HepG2 (cell line): Measurements from ENCODE around the gene FAM229A. TPM values are rescaled to one million over a fixed set of nuclear protein-coding genes. Genes with fewer than 3 reads are reported as not detected.
A peak's percentile ranks its signal among the peaks of the same experiment; 100 is the strongest.

ENCODE experiments used
- ATAC-seq: fragments of 200-7000 bp; cut with Tn5 transposase; 3 replicates; pipeline ENCODE4 v1.9.1; 2020; ENCODE audit warnings: mild to moderate bottlenecking, moderate library complexity
- BruUV-seq: library from RNA; stranded (reverse); fragments of 400-500 nt; replicated peaks from 2 replicates; lab custom pipeline; 2021; lab: Mats Ljungman, UMichigan
- CTCF ChIA-PET: fragments of 300-600 bp; formaldehyde crosslinking; extraction: SDS; loops from one replicate; lab custom pipeline; 2021; ENCODE audit warnings: low total read pairs, inconsistent platforms, low intra/inter-chr PET ratio; lab: Yijun Ruan, JAX
- POLR2A ChIA-PET: fragments of 350-600 bp; sonication (Branson Sonifier 250); formaldehyde crosslinking; loops from one replicate; lab custom pipeline; 2020; ENCODE audit warnings: antibody characterized with exemption, inconsistent platforms; lab: Yijun Ruan, JAX
- DNase-seq: peaks from one replicate; pipeline ENCODE4 v3.0.0-alpha.2; 2015; ENCODE audit warnings: low spot score
- FAIRE-seq: peaks from 3 replicates; lab custom pipeline; 2011; peaks lifted over from hg19 to GRCh38; lab: Jason Lieb, UNC
- H2AFZ ChIP-seq: one replicate; pipeline ENCODE4 v1.6.1; 2011; ENCODE audit warnings: low read length, inconsistent platforms
- H3K27ac ChIP-seq: fragments of 300-600 bp; 3 replicates; pipeline ENCODE4 v1.8.0; 2011; ENCODE audit warnings: mixed run types, mild to moderate bottlenecking, mixed read lengths, low read length, inconsistent platforms; ENCODE audit not compliant: insufficient read depth; ENCODE audit errors: extremely low read length
- H3K27me3 ChIP-seq, 2 experiments: fragments of 200-600 bp in 1 of 2; 2 replicates in 1 of 2; 3 replicates in 1 of 2; pipeline versions ENCODE4 v1.6.0 to v1.8.0; 2011; ENCODE audit warnings: low read length in 2 of 2, mild to moderate bottlenecking in 2 of 2, moderate library complexity in 2 of 2, inconsistent platforms in 1 of 2; ENCODE audit not compliant: insufficient read depth in 2 of 2, control insufficient read depth in 1 of 2
- H3K36me3 ChIP-seq, 2 experiments: fragments of 200-600 bp in 1 of 2; replicated peaks in 1 of 2; 2 replicates in 1 of 2; 3 replicates in 1 of 2; pipeline versions ENCODE4 v1.5.1 to v1.8.0; 2011; ENCODE audit warnings: low read length in 2 of 2, inconsistent platforms in 1 of 2; ENCODE audit not compliant: insufficient read depth in 2 of 2, control insufficient read depth in 1 of 2
- H3K4me1 ChIP-seq: 2 replicates; pipeline ENCODE4 v1.5.1; 2012; ENCODE audit warnings: low read length, inconsistent platforms; ENCODE audit not compliant: insufficient read depth
- H3K4me2 ChIP-seq: 2 replicates; pipeline ENCODE4 v1.6.0; 2011; ENCODE audit warnings: low read depth, low read length, inconsistent platforms
- H3K4me3 ChIP-seq, 3 experiments: fragments of 200-600 bp in 1 of 3; sonication (generic), shearing (Covaris generic) in 1 of 3; replicated peaks in 1 of 3; 2 replicates each; pipeline ENCODE4 v1.5.1; 2011 to 2016; ENCODE audit warnings: low read length in 3 of 3, inconsistent platforms in 2 of 3, low read depth in 2 of 3, mild to moderate bottlenecking in 2 of 3, control low read depth in 1 of 3, mixed read lengths in 1 of 3; ENCODE audit not compliant: insufficient read depth in 1 of 3
- H3K79me2 ChIP-seq: one replicate; pipeline ENCODE4 v1.6.1; 2011; ENCODE audit warnings: low read length, inconsistent platforms; ENCODE audit not compliant: insufficient read depth
- H3K9ac ChIP-seq: 2 replicates; pipeline ENCODE4 v1.6.0; 2011; ENCODE audit warnings: mild to moderate bottlenecking, low read depth, low read length, inconsistent platforms; ENCODE audit not compliant: insufficient read depth
- H3K9me3 ChIP-seq: 2 replicates; pipeline ENCODE4 v1.5.1; 2012; ENCODE audit warnings: mild to moderate bottlenecking, low read length
- H4K20me1 ChIP-seq: 2 replicates; pipeline ENCODE4 v1.6.0; 2011; ENCODE audit warnings: inconsistent platforms, mild to moderate bottlenecking, low read length, moderate library complexity; ENCODE audit not compliant: insufficient read depth
- AGO1 ChIP-seq: fragments of 200-400 bp; formaldehyde crosslinking; IDR thresholded peaks from 2 replicates; pipeline ENCODE4 v1.6.1; 2017; ENCODE audit warnings: mild to moderate bottlenecking, low read depth, low read length, moderate library complexity; ENCODE audit not compliant: poor library complexity, severe bottlenecking
- AGO2 ChIP-seq: fragments of 200-400 bp; formaldehyde crosslinking; optimal IDR thresholded peaks from 2 replicates; pipeline ENCODE3; 2017; ENCODE audit warnings: mild to moderate bottlenecking, low read depth, low read length, moderate library complexity
- DPF2 ChIP-seq: sonication (generic); formaldehyde crosslinking; IDR thresholded peaks from 2 replicates; pipeline ENCODE4 v1.4.0; 2020; ENCODE audit warnings: mild to moderate bottlenecking, low read depth, missing genetic modification reagents, borderline replicate concordance
- NR2F6 ChIP-seq, 2 experiments: IDR thresholded peaks; 2 replicates each; pipeline ENCODE4 v1.6.1; 2016; ENCODE audit warnings: antibody characterized with exemption in 1 of 2, mild to moderate bottlenecking in 1 of 2
- NRL ChIP-seq: sonication (generic); formaldehyde crosslinking; IDR thresholded peaks from 2 replicates; pipeline ENCODE4 v1.5.0; 2020; ENCODE audit warnings: missing genetic modification reagents, mild to moderate bottlenecking, moderate library complexity, borderline replicate concordance
- PAF1 ChIP-seq: IDR thresholded peaks from 2 replicates; pipeline ENCODE4 v1.6.1; 2016; ENCODE audit warnings: missing genetic modification reagents, missing compliant biosample characterization
- POLR2A ChIP-seq, 2 experiments: IDR thresholded peaks; 2 replicates each; pipeline ENCODE4 v1.6.1; 2011; ENCODE audit warnings: low read depth in 2 of 2, low read length in 2 of 2, mild to moderate bottlenecking in 1 of 2, moderate library complexity in 1 of 2; ENCODE audit not compliant: insufficient read depth in 1 of 2
- POLR2AphosphoS2 ChIP-seq: IDR thresholded peaks from 2 replicates; pipeline ENCODE4 v1.6.1; 2011; ENCODE audit warnings: low read depth, low read length, improper control_type of control experiment
- POLR2AphosphoS5 ChIP-seq: IDR thresholded peaks from 2 replicates; pipeline ENCODE4 v1.6.1; 2012; ENCODE audit warnings: low read depth, low read length
- RBFOX2 ChIP-seq: fragments of 200-400 bp; formaldehyde crosslinking; IDR thresholded peaks from 2 replicates; pipeline ENCODE4 v1.6.1; 2017; ENCODE audit warnings: low read depth, mild to moderate bottlenecking, low read length
- RBM22 ChIP-seq: fragments of 200-400 bp; formaldehyde crosslinking; optimal IDR thresholded peaks from 2 replicates; pipeline ENCODE3; 2017; ENCODE audit warnings: mild to moderate bottlenecking, low read length, moderate library complexity
- STAT5B ChIP-seq: sonication (generic); formaldehyde crosslinking; IDR thresholded peaks from 2 replicates; pipeline ENCODE4 v1.4.0; 2020; ENCODE audit warnings: missing genetic modification reagents
- TCF12 ChIP-seq, 2 experiments: fragments of 450-650 bp in 1 of 2; sonication (generic) in 1 of 2; formaldehyde crosslinking in 1 of 2; IDR thresholded peaks; 2 replicates each; pipeline versions ENCODE4 v1.6.1 to v1.8.0; 2017 to 2022; ENCODE audit warnings: antibody characterized with exemption in 1 of 2, mild to moderate bottlenecking in 1 of 2, missing genetic modification reagents in 1 of 2, moderate library complexity in 1 of 2
- WIZ ChIP-seq: sonication (generic); formaldehyde crosslinking; IDR thresholded peaks from 2 replicates; pipeline ENCODE4 v1.5.1; 2020; ENCODE audit warnings: mild to moderate bottlenecking, missing genetic modification reagents
- YY1 ChIP-seq: IDR thresholded peaks from 2 replicates; pipeline ENCODE4 v1.6.1; 2011; ENCODE audit warnings: low read length, low read depth, moderate library complexity, mild to moderate bottlenecking; ENCODE audit not compliant: insufficient read depth, insufficient replicate concordance
- ZNF326 ChIP-seq: sonication (generic); formaldehyde crosslinking; IDR thresholded peaks from 2 replicates; pipeline ENCODE4 v1.4.0; 2020; ENCODE audit warnings: missing genetic modification reagents, borderline replicate concordance
- ZNF446 ChIP-seq: sonication (generic); formaldehyde crosslinking; IDR thresholded peaks from 2 replicates; pipeline ENCODE4 v1.5.0; 2020; ENCODE audit warnings: mild to moderate bottlenecking, missing genetic modification reagents
- ZNF639 ChIP-seq: conservative IDR thresholded peaks from 2 replicates; pipeline ENCODE4 v1.6.1; 2018; ENCODE audit warnings: missing genetic modification reagents
- WGBS: methylation state at CpG from one replicate; pipeline ENCODE4 v1.1.6; 2017; ENCODE audit warnings: low lambda C conversion rate; 5-methylcytosine and 5-hydroxymethylcytosine counted together
- in situ Hi-C: cut with HindIII; loops from 2 replicates; pipeline ENCODE4 v1.10.0; 2017; ENCODE audit warnings: low pct_unique_long_range_greater_than_20kb; ENCODE audit not compliant: extremely low pct_ligation_motif_present
- intact Hi-C: fragments of 100-400 bp; cut with micrococcal nuclease; formaldehyde crosslinking; loops from one replicate; pipeline ENCODE4 v1.10.0; 2022; ENCODE audit not compliant: unreplicated experiment
- polyA plus RNA-seq, 8 experiments: library from polyadenylated mRNA; depleted of rRNA in 3 of 8; stranded (reverse) in 7 of 8; unstranded in 1 of 8; fragments of >200 nt; fragmentation: Illumina TruSeq in 4 of 8; extraction: Trizol in 4 of 8; gene quantifications; 2 replicates each; pipeline versions ENCODE4 v1.2.1 to v1.2.3, GENCODE V29; 2011 to 2016; ENCODE audit warnings: low read depth in 4 of 8, missing spikeins in 1 of 8, mixed read lengths in 1 of 8; ENCODE audit not compliant: insufficient read depth in 1 of 8
- total RNA-seq, 5 experiments: library from RNA; depleted of rRNA; stranded (reverse); fragments of >200 nt; fragmentation: Illumina TruSeq; extraction: Trizol; gene quantifications; 2 replicates each; pipeline ENCODE4 v1.2.3, GENCODE V29; 2016; ENCODE audit warnings: low read depth in 1 of 5
- TF ChIP-seq, protein P1 (sequence below): sonication (generic); formaldehyde crosslinking; conservative IDR thresholded peaks from 2 replicates; pipeline ENCODE4 v1.8.0; 2022; ENCODE audit warnings: low read depth, missing genetic modification reagents

FAM229A gene
- total and polyA plus RNA-seq, 2 of the 13 experiments (the other 11 are each of a cell fraction or from before 2014, with no cell fraction given): 3.2 to 17.6 TPM

DNA sequence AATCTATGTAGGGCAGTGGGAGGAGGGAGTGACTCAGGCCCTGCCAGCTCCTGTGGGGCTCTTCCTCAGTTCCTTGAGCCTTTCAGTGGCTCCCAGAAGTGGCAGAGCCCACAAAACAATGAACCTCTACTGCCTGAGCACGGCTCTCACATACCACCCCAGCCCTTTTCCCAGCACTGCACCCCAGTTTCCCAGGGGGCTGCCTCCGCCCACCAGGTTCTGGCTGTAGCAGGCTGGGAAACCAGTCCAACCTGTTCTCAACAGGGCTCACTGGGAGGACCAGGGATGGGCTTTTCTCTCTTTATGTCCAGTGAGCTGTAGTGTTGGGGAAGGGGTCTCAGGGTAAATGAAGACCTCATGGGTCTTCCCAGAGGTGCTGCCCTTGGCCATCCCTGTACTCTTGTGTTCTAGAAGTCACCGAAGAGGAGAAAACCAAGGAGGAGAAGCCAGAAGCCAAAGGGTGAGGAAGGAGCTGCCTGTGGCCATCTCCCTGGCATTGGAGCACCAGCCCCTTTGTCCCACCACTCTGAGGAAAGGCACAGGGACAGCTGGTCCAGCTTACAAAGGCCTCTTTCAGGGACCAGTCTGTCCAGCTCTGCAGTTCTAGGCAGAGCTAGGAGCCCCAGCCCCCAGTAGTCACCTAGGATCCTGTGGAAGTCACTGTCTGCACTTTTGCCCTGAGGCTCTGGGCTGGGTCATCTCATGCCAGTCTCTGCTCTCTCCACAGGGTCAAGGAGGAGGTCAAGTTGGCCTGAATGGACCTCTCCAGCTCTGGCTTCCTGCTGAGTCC is 29.8 kb downstream of the FAM229A start:
- Histone ChIP-seq H3K27ac (peak overlapping the region; percentile 17), H3K36me3 (peaks cover 36 to 67% of the 10 kb centered on the region in 2 experiments), H3K79me2 (peaks cover 14% of the 10 kb centered on the region), H2AFZ (no peak overlapping the region), H3K9ac (no peak overlapping the region), H3K4me3 (no peak overlapping the region), H3K9me3 (no peaks in the 10 kb centered on the region), H4K20me1 (peaks cover 14% of the 10 kb centered on the region), H3K4me2 (no peak overlapping the region), H3K27me3 (no peaks in the 10 kb centered on the region), H3K4me1 (peaks cover 31% of the 10 kb centered on the region)
- intact Hi-C loops: loop anchor here (10.0 kb wide), 1 partner anchor 62 kb away; the partner anchor contains the start of gene BSDC1
- in situ Hi-C loops: no loop called here
- ATAC-seq (no peak), FAIRE-seq (no peak), DNase-seq (no peak)
- CTCF ChIA-PET: no interaction called here
- WGBS: 100% methylated on average over 2 of the region's 3 CpGs
- BruUV-seq: no TSS peak
- POLR2A ChIA-PET: interaction anchor here (0.7 to 4.8 kb wide), 14 partner anchors 9 to 132 kb away, joined by 3 to 84 read pairs (median 3); partner anchors contain the start of genes BSDC1, CCDC28B and HDAC1
- TF ChIP-seq PAF1 (peak; percentile 54; the same call in 1 of the 2 replicates), ZNF326 (0 out of 2 replicates have a peak, but pooled peaks have one; percentile 60), RBFOX2 (peak; percentile 18), TCF12 (IDR thresholded peaks at IDR 0.05) (no peak), TCF12 (CRISPR knock-in tag; IDR thresholded peaks at IDR 0.05) (no peak), POLR2AphosphoS2 (0 out of 2 replicates have a peak, but pooled peaks have one; percentile 13), NRL (0 out of 2 replicates have a peak, but pooled peaks have one; percentile 18), STAT5B (CRISPR knock-in tag) (no peak), YY1 (no peak), AGO1 (peak; percentile 52), RBM22 (peak; percentile 90), POLR2AphosphoS5 (peak; percentile 15; the same call in 1 of the 2 replicates), WIZ (CRISPR knock-in tag) (no peak), DPF2 (CRISPR knock-in tag) (no peak), NR2F6 (IDR thresholded peaks at IDR 0.05) (no peak), NR2F6 (CRISPR knock-in tag; IDR thresholded peaks at IDR 0.05) (no peak), ZNF639 (CRISPR knock-in tag) (no peak), AGO2 (peak; percentile 85), ZNF446 (CRISPR knock-in tag) (no peak), POLR2A (IDR thresholded peaks at IDR 0.05; ENCODE audit: insufficient read depth in 1 of 2, low read depth in 2 of 2, low read length in 2 of 2) (peak; percentile 53)
- TF ChIP-seq, protein P1, sequence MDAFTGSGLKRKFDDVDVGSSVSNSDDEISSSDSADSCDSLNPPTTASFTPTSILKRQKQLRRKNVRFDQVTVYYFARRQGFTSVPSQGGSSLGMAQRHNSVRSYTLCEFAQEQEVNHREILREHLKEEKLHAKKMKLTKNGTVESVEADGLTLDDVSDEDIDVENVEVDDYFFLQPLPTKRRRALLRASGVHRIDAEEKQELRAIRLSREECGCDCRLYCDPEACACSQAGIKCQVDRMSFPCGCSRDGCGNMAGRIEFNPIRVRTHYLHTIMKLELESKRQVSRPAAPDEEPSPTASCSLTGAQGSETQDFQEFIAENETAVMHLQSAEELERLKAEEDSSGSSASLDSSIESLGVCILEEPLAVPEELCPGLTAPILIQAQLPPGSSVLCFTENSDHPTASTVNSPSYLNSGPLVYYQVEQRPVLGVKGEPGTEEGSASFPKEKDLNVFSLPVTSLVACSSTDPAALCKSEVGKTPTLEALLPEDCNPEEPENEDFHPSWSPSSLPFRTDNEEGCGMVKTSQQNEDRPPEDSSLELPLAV (CRISPR knock-in tag): no peak
